HCT116 (cell line): ENCODE data around the gene RREB1. TPM values are rescaled to one million over a fixed set of nuclear protein-coding genes. Genes with fewer than 3 reads are reported as not detected.
"Not testable (repeated sequence)": the region's sequence is repeated elsewhere in the genome, so short reads cannot be mapped to it uniquely, and the experiment has no call there.

ENCODE experiments used
- ATAC-seq: fragments of 200-7000 bp; cut with Tn5 transposase; 2 replicates; pipeline ENCODE4 v1.9.1; 2020; ENCODE audit warnings: mild to moderate bottlenecking, moderate library complexity
- BruUV-seq: library from RNA; stranded (reverse); fragments of 400-500 nt; replicated peaks from 2 replicates; lab custom pipeline; 2021; lab: Mats Ljungman, UMichigan
- CTCF ChIA-PET: fragments of 300-600 bp; sonication (Branson Sonifier 250); formaldehyde crosslinking; loops from one replicate; lab custom pipeline; 2021; ENCODE audit warnings: antibody characterized with exemption; lab: Charles Lee
- POLR2A ChIA-PET: fragments of 300-600, 350-600 bp; sonication (Branson Sonifier 250); formaldehyde crosslinking; loops from one replicate; lab custom pipeline; 2021; ENCODE audit warnings: antibody characterized with exemption; lab: Charles Lee
- RAD21 ChIA-PET, 2 experiments: fragments of 300-600 bp; sonication (Branson Sonifier 250); formaldehyde crosslinking; loops; one replicate each; lab custom pipeline; 2023; ENCODE audit warnings: low total read pairs in 2 of 2; ENCODE audit not compliant: uncharacterized antibody in 2 of 2, unreplicated experiment in 2 of 2, low non-redundant PET in 1 of 2; lab: Charles Lee
- DNase-seq: peaks from one replicate; pipeline ENCODE4 v3.0.0-alpha.2; 2010; ENCODE audit warnings: low read depth, low spot score
- H2AFZ ChIP-seq: fragments of 200-600 bp; shearing (Covaris generic), sonication (generic); 2 replicates; pipeline ENCODE4 v1.6.1; 2017; ENCODE audit warnings: low read depth, mixed run types, mixed read lengths, antibody characterized with exemption, low read length; ENCODE audit not compliant: poor library complexity, severe bottlenecking
- H3K27ac ChIP-seq: 2 replicates; pipeline ENCODE4 v1.5.1; 2012; ENCODE audit warnings: low read depth, low read length
- H3K27me3 ChIP-seq: fragments of 200-600 bp; sonication (generic); 2 replicates; pipeline ENCODE4 v1.6.1; 2016; ENCODE audit warnings: mixed run types, low read length, mixed read lengths; ENCODE audit not compliant: insufficient read depth
- H3K36me3 ChIP-seq, 2 experiments: fragments of 200-500 bp in 1 of 2; fragments of 200-600 bp in 1 of 2; sonication (Bioruptor generic) in 1 of 2; sonication (generic) in 1 of 2; 2 replicates each; pipeline versions ENCODE4 v1.5.1 to v1.6.1; 2014 to 2016; ENCODE audit warnings: low read length in 2 of 2, inconsistent platforms in 1 of 2, mixed read lengths in 1 of 2, mixed run types in 1 of 2; ENCODE audit not compliant: insufficient read depth in 2 of 2, control insufficient read depth in 1 of 2
- H3K4me1 ChIP-seq, 2 experiments: fragments of 200-600 bp in 1 of 2; sonication (generic) in 1 of 2; 2 replicates each; pipeline versions ENCODE4 v1.5.1 to v1.6.1; 2012 to 2017; ENCODE audit warnings: low read length in 2 of 2, inconsistent platforms in 1 of 2, mild to moderate bottlenecking in 1 of 2, mixed read lengths in 1 of 2, mixed run types in 1 of 2, moderate library complexity in 1 of 2; ENCODE audit not compliant: insufficient read depth in 2 of 2, control insufficient read depth in 1 of 2
- H3K4me2 ChIP-seq: fragments of 200-600 bp; sonication (generic); 2 replicates; pipeline ENCODE4 v1.6.1; 2017; ENCODE audit warnings: mixed run types, low read length, mixed read lengths
- H3K4me3 ChIP-seq, 2 experiments: fragments of 200-600 bp in 1 of 2; sonication (generic) in 1 of 2; replicated peaks in 1 of 2; 2 replicates each; pipeline ENCODE4 v1.5.1; 2011 to 2016; ENCODE audit warnings: low read length in 2 of 2, control low read depth in 1 of 2, low read depth in 1 of 2, mild to moderate bottlenecking in 1 of 2, mixed read lengths in 1 of 2, mixed run types in 1 of 2
- H3K79me2 ChIP-seq: fragments of 200-600 bp; sonication (generic); 2 replicates; pipeline ENCODE4 v1.6.1; 2017; ENCODE audit warnings: mild to moderate bottlenecking, mixed run types, low read length, moderate library complexity, mixed read lengths; ENCODE audit not compliant: insufficient read depth
- H3K9ac ChIP-seq: fragments of 200-600 bp; sonication (generic); 2 replicates; pipeline ENCODE4 v1.6.1; 2016; ENCODE audit warnings: low read length, mixed read lengths
- H3K9me2 ChIP-seq: fragments of 200-600 bp; sonication (generic), shearing (Covaris generic); 2 replicates; pipeline ENCODE4 v1.6.1; 2017; ENCODE audit warnings: mixed run types, mild to moderate bottlenecking, moderate library complexity; ENCODE audit not compliant: insufficient read depth
- H3K9me3 ChIP-seq, 2 experiments: fragments of 200-500 bp in 1 of 2; fragments of 200-600 bp in 1 of 2; sonication (Bioruptor generic) in 1 of 2; sonication (generic) in 1 of 2; 2 replicates each; pipeline ENCODE4 v1.6.1; 2014 to 2017; ENCODE audit warnings: low read length in 2 of 2, mixed read lengths in 2 of 2, inconsistent platforms in 1 of 2, low read depth in 1 of 2, mild to moderate bottlenecking in 1 of 2, mixed run types in 1 of 2, moderate library complexity in 1 of 2; ENCODE audit not compliant: control insufficient read depth in 1 of 2, insufficient read depth in 1 of 2
- H4K20me1 ChIP-seq: fragments of 200-600 bp; sonication (generic), shearing (Covaris generic); 2 replicates; pipeline ENCODE4 v1.6.1; 2017; ENCODE audit warnings: mixed run types, mild to moderate bottlenecking, moderate library complexity; ENCODE audit not compliant: insufficient read depth
- JUND ChIP-seq: IDR thresholded peaks from 2 replicates; pipeline ENCODE4 v1.6.1; 2012
- POLR2AphosphoS5 ChIP-seq: IDR thresholded peaks from 2 replicates; pipeline ENCODE4 v1.6.1; 2011; ENCODE audit warnings: mild to moderate bottlenecking, low read depth, low read length, moderate library complexity
- RAD21 ChIP-seq: IDR thresholded peaks from 2 replicates; pipeline ENCODE4 v1.6.1; 2012; ENCODE audit warnings: low read depth, mild to moderate bottlenecking
- SP1 ChIP-seq: IDR thresholded peaks from 2 replicates; pipeline ENCODE4 v1.6.1; 2012; ENCODE audit warnings: low read depth
- TCF7L2 ChIP-seq: IDR thresholded peaks from 2 replicates; pipeline ENCODE4 v1.7.0; 2011; ENCODE audit warnings: borderline replicate concordance, inconsistent platforms; ENCODE audit not compliant: insufficient read depth, insufficient read length; ENCODE audit errors: extremely low read depth
- YY1 ChIP-seq: IDR thresholded peaks from 2 replicates; pipeline ENCODE4 v1.6.1; 2011; ENCODE audit warnings: low read length, low read depth, moderate library complexity, mild to moderate bottlenecking; ENCODE audit not compliant: insufficient replicate concordance; ENCODE audit errors: extremely low read depth
- ZBTB33 ChIP-seq: IDR thresholded peaks from 2 replicates; pipeline ENCODE4 v1.6.1; 2011; ENCODE audit warnings: mild to moderate bottlenecking, low read length, moderate library complexity; ENCODE audit not compliant: insufficient replicate concordance; ENCODE audit errors: extremely low read depth
- ZFX ChIP-seq: fragments of 450-650 bp; IDR thresholded peaks from 2 replicates; pipeline ENCODE4 v1.6.1; 2017
- intact Hi-C: fragments of 100-400 bp; cut with micrococcal nuclease; formaldehyde crosslinking; loops from 2 replicates; pipeline ENCODE4 v1.10.0; 2022
- total RNA-seq: library from RNA; stranded (reverse); gene quantifications from one replicate; pipeline ENCODE4 v1.2.1, GENCODE V29; 2021; ENCODE audit not compliant: unreplicated experiment
- TF ChIP-seq, protein P1 (sequence below): IDR thresholded peaks from 2 replicates; pipeline ENCODE4 v1.6.1; 2012

The RREB1 gene
- total RNA-seq, 1 experiment from 2014 or later: 47.9 TPM

- peaks cover 20 to 31% of the 10 kb centered on the region in 2 experiments for H3K4me1 ChIP-seq
- ChIA-PET POLR2A (no interaction called here), RAD21 (no interaction called here), CTCF (interaction anchor here (1.2 kb wide), 1 partner anchor 586 kb away, joined by 5 read pairs; no protein-coding TSS in a partner anchor)
- no peak overlapping the region for H3K27ac ChIP-seq
- H3K4me2 ChIP-seq: no peak overlapping the region
- H3K4me3 ChIP-seq: no peak overlapping the region
- DNase-seq (no peak), ATAC-seq (no peak)
- no peak overlapping the region for H2AFZ ChIP-seq
- H3K9me3 ChIP-seq: no peaks in the 10 kb centered on the region
- H3K9me2 ChIP-seq: no peaks in the 10 kb centered on the region
- no peaks in the 10 kb centered on the region for H3K27me3 ChIP-seq
- no TSS peak for BruUV-seq
- H3K9ac ChIP-seq: no peak overlapping the region
- TF ChIP-seq TCF7L2 (no peak), SP1 (no peak), RAD21 (no peak), YY1 (no peak), ZFX (no peak), ZBTB33 (no peak), JUND (no peak), POLR2AphosphoS5 (no peak)
- TF ChIP-seq, protein P1, sequence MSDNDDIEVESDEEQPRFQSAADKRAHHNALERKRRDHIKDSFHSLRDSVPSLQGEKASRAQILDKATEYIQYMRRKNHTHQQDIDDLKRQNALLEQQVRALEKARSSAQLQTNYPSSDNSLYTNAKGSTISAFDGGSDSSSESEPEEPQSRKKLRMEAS: no peak
- intact Hi-C loops: no loop called here
- no peaks in the 10 kb centered on the region for H4K20me1 ChIP-seq
- H3K36me3 ChIP-seq: no peaks in the 10 kb centered on the region
- no peaks in the 10 kb centered on the region for H3K79me2 ChIP-seq
Observed at GRCh38 chr6:7262746-7263518, 155.2 kb downstream of the RREB1 start.

DNA sequence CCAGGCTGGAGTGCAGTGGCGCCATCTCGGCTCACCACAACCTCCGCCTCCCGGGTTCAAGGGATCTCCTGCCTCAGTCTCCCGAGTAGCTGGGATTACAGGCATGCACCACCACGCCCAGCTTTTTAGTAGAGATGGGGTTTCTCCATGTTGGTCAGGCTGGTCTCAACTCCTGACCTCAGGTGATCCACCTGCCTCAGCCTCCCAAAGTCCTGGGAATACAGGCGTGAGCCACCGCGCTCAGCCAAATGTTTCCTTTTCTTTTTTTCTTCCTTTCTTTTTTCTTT is 155.7 kb downstream of the RREB1 start:
- peaks cover 22 to 36% of the 10 kb centered on the region in 2 experiments for H3K4me1 ChIP-seq
- H3K27me3 ChIP-seq, BruUV-seq, H3K9me3 ChIP-seq, intact Hi-C loops, POLR2A ChIA-PET, H3K79me2 ChIP-seq, DNase-seq, H4K20me1 ChIP-seq, H3K4me3 ChIP-seq, CTCF ChIA-PET, H2AFZ ChIP-seq, ATAC-seq, H3K36me3 ChIP-seq, H3K9ac ChIP-seq, RAD21 ChIA-PET, H3K4me2 ChIP-seq, H3K27ac ChIP-seq, H3K9me2 ChIP-seq: not testable (repeated sequence)
